Endothelial cell of umbilical vein (primary cell): ENCODE measurements around the gene NEU1.

ENCODE experiments used
- CTCF ChIP-seq, 2 donors: IDR thresholded peaks; 1 replicate in 1 of 2; 2 replicates in 1 of 2; pipeline ENCODE4 v1.5.1; 2011; ENCODE audit warnings: low read length in 2 of 2, mild to moderate bottlenecking in 2 of 2, moderate library complexity in 2 of 2, control low read depth in 1 of 2, inconsistent platforms in 1 of 2, low read depth in 1 of 2; ENCODE audit not compliant: insufficient read depth in 1 of 2; ENCODE audit errors: extremely low read depth in 1 of 2
- EZH2 ChIP-seq: IDR thresholded peaks from 2 replicates; pipeline ENCODE4 v1.6.1; 2012; ENCODE audit warnings: borderline replicate concordance, low read depth, mild to moderate bottlenecking, moderate library complexity, low read length, inconsistent platforms; ENCODE audit not compliant: severe bottlenecking

- TF ChIP-seq EZH2, result no peak
- TF ChIP-seq CTCF (IDR thresholded peaks at IDR 0.05; ENCODE audit: extremely low read depth in 1 of 2, insufficient read depth in 1 of 2, low read depth in 1 of 2, low read length in 2 of 2), result no peak
Measured at GRCh38 chr6:31870385-31870921, 7.8 kb upstream of the NEU1 start.
